ENCODE results near the gene KCNG2.
"Not testable (repeated sequence)": the region's sequence is repeated elsewhere in the genome, so short reads cannot be mapped to it uniquely, and the experiment has no call there.

Gene KCNG2

GRCh38 chr18:79871481-79872091, 73.8 kb downstream of the KCNG2 start:
- H3K4me3 ChIP-seq (ENCODE audit: low read depth in 1 of 2, low read length in 2 of 2), result no peak overlapping the region
- no peak overlapping the region for H3K9ac ChIP-seq (ENCODE audit: low read length)
- no peak overlapping the region for H3K27ac ChIP-seq (ENCODE audit: low read depth, low read length)

DNA sequence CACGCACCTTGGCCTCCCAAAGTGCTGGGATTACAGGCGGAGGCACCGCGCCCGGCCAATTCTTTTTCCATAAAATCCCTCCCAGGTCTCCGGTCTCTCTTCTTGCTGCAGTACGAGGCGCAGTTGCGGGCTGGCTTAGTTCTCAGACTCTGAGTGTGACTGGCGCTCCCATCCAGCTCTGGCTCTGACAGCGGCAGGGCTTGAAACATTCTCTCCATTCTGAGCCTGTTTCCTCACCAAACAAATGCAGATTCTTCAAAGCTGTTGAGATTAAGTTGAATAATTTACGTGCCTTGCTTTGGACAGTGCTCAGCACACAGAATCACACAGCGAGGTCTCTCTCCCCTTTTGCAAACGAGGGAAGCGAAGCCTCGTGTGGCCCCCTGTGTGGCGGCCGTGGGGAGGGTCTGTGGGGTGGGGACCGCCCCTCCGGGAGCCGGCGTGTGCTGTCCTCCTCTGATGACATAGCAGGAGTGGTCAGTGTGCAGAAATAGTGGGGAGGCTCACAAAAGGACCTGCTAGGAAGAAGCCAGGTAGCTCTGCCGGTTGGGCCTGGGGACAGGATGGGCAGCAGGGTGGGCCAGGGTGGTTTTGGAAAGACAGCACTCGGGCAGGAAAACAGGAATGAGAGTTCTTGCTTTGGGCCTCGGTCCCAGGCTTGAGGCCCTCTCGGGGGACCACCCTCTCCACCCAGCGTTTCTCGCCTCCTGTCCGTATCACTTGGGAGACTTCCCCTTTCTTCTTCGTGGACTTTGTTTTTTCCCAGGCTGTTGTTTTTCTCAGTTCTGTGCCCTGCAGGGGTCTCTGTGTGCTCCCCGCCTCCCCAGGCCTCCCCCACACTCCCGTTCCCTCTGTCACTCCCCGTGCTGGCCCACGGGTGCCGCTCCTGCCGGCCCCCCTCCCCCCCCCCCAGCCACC, 75.0 kb downstream of the KCNG2 start:
- Histone ChIP-seq H3K4me1 (ENCODE audit: insufficient read depth, low read length) (no peaks in the 10 kb centered on the region), H3K4me3 (ENCODE audit: low read depth in 1 of 2, low read length in 2 of 2) (no peak overlapping the region), H3K9ac (ENCODE audit: low read length) (no peak overlapping the region), H3K27ac (ENCODE audit: low read depth, low read length) (no peak overlapping the region), H3K9me3 (ENCODE audit: low read length) (no peaks in the 10 kb centered on the region), H3K36me3 (ENCODE audit: insufficient read depth, low read length) (no peaks in the 10 kb centered on the region), H3K27me3 (ENCODE audit: control insufficient read depth in 1 of 2, insufficient read depth in 2 of 2, low read length in 2 of 2) (peaks cover 0 to 14% of the 10 kb centered on the region in 2 donors)

More at GRCh38 chr18:79871481-79872091, 73.8 kb downstream of the KCNG2 start:
- Histone ChIP-seq H3K4me1 (ENCODE audit: insufficient read depth, low read length) (no peaks in the 10 kb centered on the region), H3K9me3 (ENCODE audit: low read length) (no peaks in the 10 kb centered on the region), H3K27me3 (ENCODE audit: control insufficient read depth in 1 of 2, insufficient read depth in 2 of 2, low read length in 2 of 2) (peaks cover 0 to 14% of the 10 kb centered on the region in 2 donors), H3K36me3 (ENCODE audit: insufficient read depth, low read length) (no peaks in the 10 kb centered on the region)

- Histone ChIP-seq H3K27me3 (ENCODE audit: control insufficient read depth in 1 of 2, insufficient read depth in 2 of 2, low read length in 2 of 2) (peaks cover 0 to 14% of the 10 kb centered on the region in 2 donors), H3K4me1 (ENCODE audit: insufficient read depth, low read length) (no peaks in the 10 kb centered on the region), H3K4me3 (ENCODE audit: low read depth in 1 of 2, low read length in 2 of 2) (no peak overlapping the region), H3K9me3 (ENCODE audit: low read length) (no peaks in the 10 kb centered on the region), H3K36me3 (ENCODE audit: insufficient read depth, low read length) (no peaks in the 10 kb centered on the region), H3K9ac (ENCODE audit: low read length) (no peak overlapping the region), H3K27ac (ENCODE audit: low read depth, low read length) (no peak overlapping the region)
Measured at GRCh38 chr18:79873449-79874110, 75.8 kb downstream of the KCNG2 start.

DNA sequence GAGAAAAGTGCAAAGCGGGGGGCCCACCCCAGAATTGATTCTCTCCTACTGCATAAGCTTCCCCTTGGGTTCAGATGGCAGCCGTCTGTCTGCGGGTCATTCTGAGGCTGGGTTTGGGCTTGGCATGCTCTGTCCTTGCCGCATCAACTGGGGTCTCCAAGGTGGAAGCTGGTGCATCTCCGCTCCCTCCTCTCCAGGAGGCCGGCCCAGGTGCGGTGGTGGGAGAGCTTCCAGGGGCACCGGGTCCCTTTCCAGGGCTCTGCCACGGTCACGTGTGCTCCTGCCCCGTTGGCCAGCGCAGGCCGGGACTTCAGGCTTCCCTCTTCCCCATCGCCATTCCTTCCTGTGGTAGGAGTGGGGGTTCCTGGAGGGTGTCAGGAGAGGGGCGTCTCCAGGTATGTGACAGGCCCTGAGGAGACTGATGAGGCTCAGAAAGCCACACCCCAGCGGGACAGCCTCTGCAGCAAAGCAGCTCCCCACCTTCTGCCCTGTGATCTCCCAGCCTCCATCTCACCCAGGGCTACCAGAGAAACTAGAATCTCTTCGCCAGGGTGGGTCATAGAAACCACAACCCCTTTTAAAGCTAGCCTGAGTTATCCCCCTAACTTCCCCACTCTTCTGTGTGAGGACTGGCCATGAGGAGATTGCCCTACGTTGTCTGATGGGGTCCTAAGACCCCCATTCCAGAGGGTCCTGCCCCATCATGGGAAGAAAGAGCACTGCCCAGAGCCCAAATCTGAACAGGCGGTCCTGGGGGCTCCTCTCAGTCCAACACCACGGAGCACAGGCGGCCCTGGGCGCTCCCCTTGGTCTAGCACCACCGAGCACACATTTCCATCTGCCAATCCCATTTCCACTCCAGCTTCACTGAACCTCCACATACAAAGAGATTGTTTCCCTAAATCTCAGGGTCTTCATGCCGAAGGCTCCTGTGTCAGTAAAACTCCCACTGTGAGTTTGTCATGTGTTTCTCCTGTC, 77.1 kb downstream of the KCNG2 start:
- no peaks in the 10 kb centered on the region for H3K9me3 ChIP-seq (ENCODE audit: low read length)
- no peaks in the 10 kb centered on the region for H3K4me1 ChIP-seq (ENCODE audit: insufficient read depth, low read length)
- no peak overlapping the region for H3K9ac ChIP-seq (ENCODE audit: low read length)
- no peak overlapping the region for H3K27ac ChIP-seq (ENCODE audit: low read depth, low read length)
- no peaks in the 10 kb centered on the region for H3K36me3 ChIP-seq (ENCODE audit: insufficient read depth, low read length)
- no peak overlapping the region for H3K4me3 ChIP-seq (ENCODE audit: low read depth in 1 of 2, low read length in 2 of 2)
- peaks cover 0 to 14% of the 10 kb centered on the region in 2 donors for H3K27me3 ChIP-seq (ENCODE audit: control insufficient read depth in 1 of 2, insufficient read depth in 2 of 2, low read length in 2 of 2)

- H3K9ac ChIP-seq (ENCODE audit: low read length), result no peak overlapping the region
- no peaks in the 10 kb centered on the region for H3K36me3 ChIP-seq (ENCODE audit: insufficient read depth, low read length)
- peaks cover 0 to 14% of the 10 kb centered on the region in 2 donors for H3K27me3 ChIP-seq (ENCODE audit: control insufficient read depth in 1 of 2, insufficient read depth in 2 of 2, low read length in 2 of 2)
- no peaks in the 10 kb centered on the region for H3K4me1 ChIP-seq (ENCODE audit: insufficient read depth, low read length)
- no peak overlapping the region for H3K4me3 ChIP-seq (ENCODE audit: low read depth in 1 of 2, low read length in 2 of 2)
- H3K27ac ChIP-seq (ENCODE audit: low read depth, low read length), result no peak overlapping the region
- no peaks in the 10 kb centered on the region for H3K9me3 ChIP-seq (ENCODE audit: low read length)
Measured at GRCh38 chr18:79875531-79875919, 77.8 kb downstream of the KCNG2 start.

DNA sequence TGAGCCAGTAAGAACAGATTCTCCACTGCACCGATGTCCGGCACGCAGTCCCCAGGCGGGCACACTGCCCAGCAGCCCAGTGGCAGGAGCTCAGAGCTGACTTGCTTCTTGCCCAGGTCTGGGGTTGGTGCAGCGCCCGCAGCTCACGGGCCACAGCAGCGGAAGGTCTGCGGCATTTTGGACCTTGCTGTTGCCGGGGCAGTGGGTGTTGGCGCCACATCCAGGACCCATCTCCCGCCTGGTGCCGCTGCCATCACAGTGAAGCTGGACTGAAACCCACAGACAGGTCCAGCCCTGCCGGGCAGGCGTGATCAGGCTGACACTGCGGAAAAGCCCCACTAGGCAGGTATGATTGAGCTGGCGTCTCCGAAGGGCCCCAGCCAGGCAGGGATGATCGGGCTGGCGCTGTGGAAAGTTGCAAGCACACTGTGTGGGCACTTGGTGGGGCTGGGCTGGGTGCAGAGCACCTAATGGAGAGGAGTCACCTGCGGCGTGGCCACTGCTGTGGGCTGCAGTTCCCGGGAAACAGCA, 78.3 kb downstream of the KCNG2 start:
- Histone ChIP-seq H3K9me3 (ENCODE audit: low read length) (no peaks in the 10 kb centered on the region), H3K9ac (ENCODE audit: low read length) (no peak overlapping the region), H3K36me3 (ENCODE audit: insufficient read depth, low read length) (no peaks in the 10 kb centered on the region), H3K4me1 (ENCODE audit: insufficient read depth, low read length) (no peaks in the 10 kb centered on the region), H3K4me3 (ENCODE audit: low read depth in 1 of 2, low read length in 2 of 2) (no peak overlapping the region), H3K27ac (ENCODE audit: low read depth, low read length) (no peak overlapping the region), H3K27me3 (ENCODE audit: control insufficient read depth in 1 of 2, insufficient read depth in 2 of 2, low read length in 2 of 2) (peaks cover 0 to 14% of the 10 kb centered on the region in 2 donors)

- Histone ChIP-seq H3K4me3 (ENCODE audit: low read depth in 1 of 2, low read length in 2 of 2) (no peak overlapping the region), H3K36me3 (ENCODE audit: insufficient read depth, low read length) (no peaks in the 10 kb centered on the region), H3K9ac (ENCODE audit: low read length) (no peak overlapping the region), H3K9me3 (ENCODE audit: low read length) (no peaks in the 10 kb centered on the region), H3K27me3 (ENCODE audit: control insufficient read depth in 1 of 2, insufficient read depth in 2 of 2, low read length in 2 of 2) (peaks cover 0 to 14% of the 10 kb centered on the region in 2 donors), H3K4me1 (ENCODE audit: insufficient read depth, low read length) (no peaks in the 10 kb centered on the region), H3K27ac (ENCODE audit: low read depth, low read length) (no peak overlapping the region)
Measured at GRCh38 chr18:79876497-79876896, 78.8 kb downstream of the KCNG2 start.

DNA sequence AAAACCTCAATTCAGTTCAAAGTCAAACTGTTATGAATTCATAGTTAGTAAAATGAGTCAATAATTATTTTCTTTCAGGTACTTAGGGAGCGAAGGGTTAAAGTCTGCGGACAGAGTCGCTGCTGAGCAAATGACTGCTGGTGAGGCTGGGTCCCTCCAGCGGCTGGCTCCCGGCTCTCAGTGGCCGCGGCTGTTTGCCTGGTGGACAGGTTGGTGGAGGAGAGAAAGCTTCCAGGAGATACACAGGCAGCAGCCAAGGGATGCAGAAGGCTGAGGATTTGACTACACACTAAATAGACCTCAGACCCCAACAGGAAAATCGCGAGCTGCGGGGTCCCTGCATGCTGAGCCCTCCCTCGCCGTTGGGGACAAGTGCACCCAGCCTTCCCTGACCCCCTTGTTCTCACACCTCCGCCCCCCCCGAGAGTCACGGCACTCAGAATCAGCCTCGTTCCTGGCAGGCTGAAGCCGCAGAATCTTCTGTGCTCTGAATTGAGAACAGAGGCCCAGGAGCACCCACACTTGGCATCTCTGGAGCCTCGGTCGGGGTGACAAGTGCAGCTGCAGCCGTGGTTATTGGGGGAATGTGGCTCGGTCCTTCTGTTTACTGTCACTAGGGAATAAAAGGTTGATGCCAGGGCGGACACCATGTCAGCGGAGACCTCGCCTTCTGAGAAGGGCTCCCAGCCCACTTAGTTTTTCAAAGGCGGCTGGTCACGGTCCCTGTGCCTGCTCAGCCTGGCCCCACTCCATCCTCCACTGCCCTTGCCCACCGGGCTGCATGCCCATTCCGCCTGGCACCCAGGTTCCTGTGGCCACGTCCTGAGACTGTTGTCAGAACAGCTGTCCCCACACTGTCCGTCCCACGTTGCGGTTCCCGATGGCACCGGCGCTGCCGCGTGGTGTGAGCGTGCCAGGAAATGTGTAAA, 79.7 kb downstream of the KCNG2 start:
- H3K27me3 ChIP-seq (ENCODE audit: control insufficient read depth in 1 of 2, insufficient read depth in 2 of 2, low read length in 2 of 2), result peaks cover 0 to 14% of the 10 kb centered on the region in 2 donors
- no peaks in the 10 kb centered on the region for H3K4me1 ChIP-seq (ENCODE audit: insufficient read depth, low read length)
- H3K27ac ChIP-seq (ENCODE audit: low read depth, low read length), result no peak overlapping the region
- no peaks in the 10 kb centered on the region for H3K36me3 ChIP-seq (ENCODE audit: insufficient read depth, low read length)
- no peak overlapping the region for H3K9ac ChIP-seq (ENCODE audit: low read length)
- no peak overlapping the region for H3K4me3 ChIP-seq (ENCODE audit: low read depth in 1 of 2, low read length in 2 of 2)
- no peaks in the 10 kb centered on the region for H3K9me3 ChIP-seq (ENCODE audit: low read length)

- H3K9me3 ChIP-seq (ENCODE audit: low read length); H3K36me3 ChIP-seq (ENCODE audit: insufficient read depth, low read length); H3K27ac ChIP-seq (ENCODE audit: low read depth, low read length); H3K4me3 ChIP-seq (ENCODE audit: low read depth in 1 of 2, low read length in 2 of 2); H3K9ac ChIP-seq (ENCODE audit: low read length); H3K4me1 ChIP-seq (ENCODE audit: insufficient read depth, low read length): not testable (repeated sequence)
- H3K27me3 ChIP-seq (ENCODE audit: control insufficient read depth in 1 of 2, insufficient read depth in 2 of 2, low read length in 2 of 2), result peaks cover 0 to 14% of the 10 kb centered on the region in 2 donors
Measured at GRCh38 chr18:79878246-79878645, 80.5 kb downstream of the KCNG2 start.

Data from muscle layer of colon (tissue), 2 donors.